Left ventricle myocardium inferior (tissue), 1 donor: Measurements from ENCODE around the gene MGAT4A. TPM values are rescaled to one million over a fixed set of nuclear protein-coding genes. Genes with fewer than 3 reads are reported as not detected.

Experiments
- DNase-seq: peaks from one replicate; pipeline ENCODE4 v3.0.0-alpha.2; 2020
- H3K27ac ChIP-seq: fragments of 200-600 bp; replicated peaks from 2 replicates; pipeline ENCODE4 v1.8.0; 2021
- H3K27me3 ChIP-seq: fragments of 200-600 bp; 2 replicates; pipeline ENCODE4 v1.8.0; 2021; ENCODE audit warnings: low read depth
- H3K36me3 ChIP-seq: fragments of 200-600 bp; 2 replicates; pipeline ENCODE4 v1.8.0; 2021
- H3K4me1 ChIP-seq: fragments of 200-600 bp; 2 replicates; pipeline ENCODE4 v1.8.0; 2021
- H3K4me3 ChIP-seq: fragments of 200-600 bp; 2 replicates; pipeline ENCODE4 v1.8.0; 2021; ENCODE audit warnings: mild to moderate bottlenecking, moderate library complexity
- H3K9me3 ChIP-seq: fragments of 200-600 bp; replicated peaks from 2 replicates; pipeline ENCODE4 v1.8.0; 2021
- intact Hi-C: fragments of 100-400 bp; cut with micrococcal nuclease; formaldehyde crosslinking; loops from one replicate; pipeline ENCODE4 v1.11.0; 2022
- total RNA-seq: library from RNA; stranded (reverse); fragmentation: NEBNext Ultra II Directional; extraction: Animal tissue kit (Norgen Biotek cat#: 25700); gene quantifications from one replicate; pipeline ENCODE4 v1.2.1, GENCODE V29; 2021
- TF ChIP-seq, protein P1 (sequence below): fragments of 200-600 bp; IDR thresholded peaks from 2 replicates; pipeline ENCODE4 v1.8.0; 2021; ENCODE audit warnings: antibody characterized with exemption, mild to moderate bottlenecking, borderline replicate concordance
- donor health status: DM: no; HTN: yes; CAD: no; lungs with severe emphysema.

The MGAT4A gene
- total RNA-seq, 1 donor from 2014 or later = 18.4 TPM

DNA sequence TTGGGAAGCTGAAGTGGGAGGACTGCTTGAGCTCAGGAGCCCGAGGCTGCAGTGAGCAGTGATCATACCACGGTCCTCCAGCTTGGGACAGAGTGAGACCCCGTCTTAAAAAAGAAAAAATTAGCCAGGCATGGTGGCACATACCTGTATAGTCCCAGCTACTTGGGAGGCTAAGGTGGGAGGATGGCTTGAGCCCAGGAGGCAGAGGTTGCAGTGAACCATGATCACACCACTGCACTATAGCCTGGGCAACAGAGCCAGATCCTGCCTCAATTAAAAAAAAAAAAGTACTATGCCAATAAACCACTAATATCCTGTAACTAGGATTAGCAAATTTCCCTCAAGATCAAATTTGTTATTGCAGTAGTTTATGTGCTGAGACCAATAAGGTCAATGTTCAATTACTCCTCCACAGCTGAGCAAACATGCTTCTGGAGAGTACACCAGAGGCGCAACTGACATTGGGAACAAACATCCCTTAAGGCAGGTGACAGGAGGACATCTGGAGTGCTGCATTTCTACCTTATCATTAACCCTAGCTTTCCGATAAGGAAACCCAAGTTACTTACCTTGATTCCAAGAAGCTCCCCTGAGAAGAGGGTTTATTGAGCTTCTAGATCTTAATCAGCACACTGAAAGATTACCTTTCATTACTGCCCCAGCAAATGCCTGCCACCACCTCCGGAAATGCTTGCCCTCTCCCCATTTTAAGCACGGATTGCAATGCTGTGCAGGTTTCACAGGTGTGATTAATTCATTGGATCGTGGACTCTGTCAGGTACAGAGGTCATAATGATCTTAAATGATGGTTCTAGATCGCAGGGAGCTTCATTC, 26.2 kb downstream of the MGAT4A start:
- Histone ChIP-seq H3K4me1 (peaks cover 97% of the 10 kb centered on the region), H3K27me3 (no peaks in the 10 kb centered on the region), H3K4me3 (no peak overlapping the region), H3K36me3 (no peaks in the 10 kb centered on the region), H3K9me3 (no peaks in the 10 kb centered on the region), H3K27ac (peak overlapping the region; percentile 84)
- TF ChIP-seq, protein P1, sequence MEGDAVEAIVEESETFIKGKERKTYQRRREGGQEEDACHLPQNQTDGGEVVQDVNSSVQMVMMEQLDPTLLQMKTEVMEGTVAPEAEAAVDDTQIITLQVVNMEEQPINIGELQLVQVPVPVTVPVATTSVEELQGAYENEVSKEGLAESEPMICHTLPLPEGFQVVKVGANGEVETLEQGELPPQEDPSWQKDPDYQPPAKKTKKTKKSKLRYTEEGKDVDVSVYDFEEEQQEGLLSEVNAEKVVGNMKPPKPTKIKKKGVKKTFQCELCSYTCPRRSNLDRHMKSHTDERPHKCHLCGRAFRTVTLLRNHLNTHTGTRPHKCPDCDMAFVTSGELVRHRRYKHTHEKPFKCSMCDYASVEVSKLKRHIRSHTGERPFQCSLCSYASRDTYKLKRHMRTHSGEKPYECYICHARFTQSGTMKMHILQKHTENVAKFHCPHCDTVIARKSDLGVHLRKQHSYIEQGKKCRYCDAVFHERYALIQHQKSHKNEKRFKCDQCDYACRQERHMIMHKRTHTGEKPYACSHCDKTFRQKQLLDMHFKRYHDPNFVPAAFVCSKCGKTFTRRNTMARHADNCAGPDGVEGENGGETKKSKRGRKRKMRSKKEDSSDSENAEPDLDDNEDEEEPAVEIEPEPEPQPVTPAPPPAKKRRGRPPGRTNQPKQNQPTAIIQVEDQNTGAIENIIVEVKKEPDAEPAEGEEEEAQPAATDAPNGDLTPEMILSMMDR = no peak
- DNase-seq = no peak
- intact Hi-C loops = no loop called here

DNA sequence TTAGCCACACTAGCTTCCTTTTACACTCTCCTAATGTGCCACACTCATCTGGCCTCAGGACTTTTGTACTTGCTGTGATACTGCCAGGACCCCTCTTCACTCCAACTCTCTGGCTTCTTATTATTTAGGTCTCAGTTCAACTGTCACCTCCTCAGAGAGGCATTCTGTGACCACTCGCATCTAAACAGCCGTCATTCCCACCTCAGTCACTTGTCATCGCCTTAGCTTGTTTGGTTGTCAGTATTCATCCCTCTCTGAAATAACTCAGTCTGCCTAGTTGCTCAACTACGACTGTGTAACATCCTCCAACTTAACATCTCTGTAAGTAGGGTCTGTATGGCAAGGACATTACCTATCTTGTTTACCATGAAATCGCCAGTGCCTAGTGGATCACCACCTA, 27.2 kb downstream of the MGAT4A start:
- Histone ChIP-seq H3K36me3 (no peaks in the 10 kb centered on the region), H3K4me1 (peaks cover 97% of the 10 kb centered on the region), H3K4me3 (peak overlapping the region; percentile 29), H3K27ac (peak overlapping the region; percentile 84), H3K9me3 (no peaks in the 10 kb centered on the region), H3K27me3 (no peaks in the 10 kb centered on the region)
- intact Hi-C loops = no loop called here
- no peak for DNase-seq
- TF ChIP-seq, protein P1 = no peak

DNA sequence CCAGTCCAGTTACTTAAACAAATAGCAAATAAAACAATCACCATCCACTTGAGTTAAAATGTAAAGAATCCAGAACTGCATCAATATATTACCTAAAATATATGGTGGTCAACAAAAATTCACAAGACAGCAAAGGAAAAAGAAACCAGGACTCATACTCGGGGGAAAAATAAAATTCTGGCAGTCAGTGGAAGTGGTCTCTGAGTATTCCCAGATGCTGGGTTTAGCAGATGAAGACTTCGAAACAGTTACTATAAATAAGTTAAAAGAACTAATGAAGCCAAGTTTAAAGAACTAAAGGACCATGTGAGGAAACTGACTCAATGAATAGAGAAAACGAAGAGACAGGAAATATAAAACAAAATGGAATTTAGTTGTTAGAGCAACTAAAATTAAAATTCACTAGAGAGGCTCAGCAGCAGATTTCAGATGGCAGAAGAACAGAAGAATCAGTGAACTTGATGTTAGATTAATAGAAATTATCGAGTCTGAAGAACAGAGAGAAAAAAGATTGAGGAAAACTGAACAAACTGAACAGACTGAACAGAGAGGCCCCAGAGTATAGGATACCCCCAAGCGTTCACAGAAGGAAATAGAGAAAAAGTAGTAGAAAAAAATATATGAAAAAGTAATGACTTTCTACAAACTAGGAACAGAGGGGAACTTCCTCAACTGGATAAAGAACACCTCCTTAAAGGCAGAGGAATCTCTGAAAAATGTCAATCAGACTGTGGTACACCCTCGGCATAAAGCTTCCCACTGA, 27.9 kb downstream of the MGAT4A start:
- Histone ChIP-seq H3K27me3 (no peaks in the 10 kb centered on the region), H3K9me3 (no peaks in the 10 kb centered on the region), H3K27ac (peak overlapping the region; percentile 84), H3K4me1 (peaks cover 98% of the 10 kb centered on the region), H3K4me3 (peak overlapping the region; percentile 29), H3K36me3 (no peaks in the 10 kb centered on the region)
- TF ChIP-seq, protein P1 = no peak
- intact Hi-C loops = no loop called here
- DNase-seq = no peak

DNA sequence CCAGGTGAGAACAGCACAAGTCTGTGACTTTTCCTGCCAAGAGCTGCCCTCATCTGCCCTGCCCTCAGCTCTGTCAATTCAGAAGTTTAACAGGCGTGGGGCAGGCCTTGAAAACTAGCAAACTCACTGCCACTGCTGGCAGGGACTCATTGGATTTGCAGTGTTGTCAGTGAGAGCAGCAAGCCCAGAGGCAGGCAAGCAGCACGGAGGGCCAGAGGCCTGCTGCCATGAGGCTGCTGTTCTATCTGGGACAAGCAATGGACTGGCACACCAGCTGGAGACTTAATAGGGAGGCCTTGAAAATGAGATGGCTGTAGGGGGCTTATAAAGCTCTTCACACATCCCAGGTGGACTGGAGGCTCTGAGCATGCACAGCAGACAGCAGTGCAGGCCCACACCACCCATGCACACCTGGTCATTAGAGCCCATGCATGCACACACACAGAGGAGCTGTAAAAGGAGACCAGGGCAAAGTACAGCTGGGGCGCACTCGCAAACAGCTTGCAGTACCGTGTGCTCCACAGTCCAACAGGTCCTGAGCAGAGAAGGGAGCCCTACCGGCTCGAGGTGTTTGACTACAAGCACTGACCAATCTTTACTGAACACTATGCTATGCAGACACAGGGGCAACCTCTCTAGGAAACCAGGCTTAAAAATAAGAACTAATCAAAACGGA, 28.7 kb downstream of the MGAT4A start:
- Histone ChIP-seq H3K36me3 (no peaks in the 10 kb centered on the region), H3K9me3 (no peaks in the 10 kb centered on the region), H3K27me3 (no peaks in the 10 kb centered on the region), H3K4me1 (peaks cover 98% of the 10 kb centered on the region), H3K27ac (peak overlapping the region; percentile 84), H3K4me3 (peak overlapping the region; percentile 29)
- intact Hi-C loops = no loop called here
- DNase-seq = peak; percentile 31
- TF ChIP-seq, protein P1 = no peak

DNA sequence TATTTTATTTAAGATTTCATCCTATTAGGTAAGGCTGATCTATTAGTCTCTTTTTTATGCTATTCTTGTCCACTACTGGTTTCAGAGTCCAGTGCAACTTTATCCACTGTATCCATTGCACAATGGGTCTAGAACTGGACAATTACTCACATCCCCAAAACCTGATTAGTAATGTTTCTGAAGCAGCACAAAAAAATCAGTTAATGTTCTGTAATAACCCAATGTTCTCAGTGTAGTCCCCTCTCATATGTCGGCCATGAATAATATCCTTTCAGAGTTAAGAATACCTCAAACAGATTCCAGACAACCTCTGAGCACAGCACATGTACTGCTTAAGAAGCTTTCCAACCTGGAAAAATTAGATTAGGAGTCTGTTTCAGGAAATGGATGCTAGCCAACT, 29.7 kb downstream of the MGAT4A start:
- H3K9me3 ChIP-seq = no peaks in the 10 kb centered on the region
- peak overlapping the region; percentile 84 for H3K27ac ChIP-seq
- H3K36me3 ChIP-seq = no peaks in the 10 kb centered on the region
- H3K27me3 ChIP-seq = no peaks in the 10 kb centered on the region
- intact Hi-C loops = no loop called here
- TF ChIP-seq, protein P1 = no peak
- H3K4me1 ChIP-seq = peaks cover 96% of the 10 kb centered on the region
- no peak overlapping the region for H3K4me3 ChIP-seq
- DNase-seq = no peak
